Epithelial cell of proximal tubule (primary cell): ENCODE data around the gene PPP2R2B. TPM values are rescaled to one million over a fixed set of nuclear protein-coding genes. Genes with fewer than 3 reads are reported as not detected.
"Not testable (repeated sequence)": the region's sequence is repeated elsewhere in the genome, so short reads cannot be mapped to it uniquely, and the experiment has no call there.

ENCODE experiments used
- DNase-seq: peaks from one replicate; pipeline ENCODE4 v3.0.0-alpha.2; 2011; ENCODE audit warnings: low read depth
- H3K4me3 ChIP-seq: 2 replicates; pipeline ENCODE4 v1.5.1; 2011; ENCODE audit warnings: low read depth, mild to moderate bottlenecking, low read length
- total RNA-seq: library from RNA; depleted of rRNA; stranded (reverse); fragments of >200 nt; gene quantifications from 2 replicates; pipeline ENCODE4 v1.2.3, GENCODE V29; 2015
- TF ChIP-seq, protein P1 (sequence below): conservative IDR thresholded peaks from 2 replicates; pipeline ENCODE4 v1.5.1; 2012; ENCODE audit warnings: low read depth, mild to moderate bottlenecking, low read length

Gene PPP2R2B
- total RNA-seq, 1 donor from 2014 or later = 3.9 TPM

GRCh38 chr5:146562461-146562860 lies 316.1 kb downstream of the PPP2R2B start:
- no peak overlapping the region for H3K4me3 ChIP-seq
- no peak for DNase-seq
- TF ChIP-seq, protein P1, sequence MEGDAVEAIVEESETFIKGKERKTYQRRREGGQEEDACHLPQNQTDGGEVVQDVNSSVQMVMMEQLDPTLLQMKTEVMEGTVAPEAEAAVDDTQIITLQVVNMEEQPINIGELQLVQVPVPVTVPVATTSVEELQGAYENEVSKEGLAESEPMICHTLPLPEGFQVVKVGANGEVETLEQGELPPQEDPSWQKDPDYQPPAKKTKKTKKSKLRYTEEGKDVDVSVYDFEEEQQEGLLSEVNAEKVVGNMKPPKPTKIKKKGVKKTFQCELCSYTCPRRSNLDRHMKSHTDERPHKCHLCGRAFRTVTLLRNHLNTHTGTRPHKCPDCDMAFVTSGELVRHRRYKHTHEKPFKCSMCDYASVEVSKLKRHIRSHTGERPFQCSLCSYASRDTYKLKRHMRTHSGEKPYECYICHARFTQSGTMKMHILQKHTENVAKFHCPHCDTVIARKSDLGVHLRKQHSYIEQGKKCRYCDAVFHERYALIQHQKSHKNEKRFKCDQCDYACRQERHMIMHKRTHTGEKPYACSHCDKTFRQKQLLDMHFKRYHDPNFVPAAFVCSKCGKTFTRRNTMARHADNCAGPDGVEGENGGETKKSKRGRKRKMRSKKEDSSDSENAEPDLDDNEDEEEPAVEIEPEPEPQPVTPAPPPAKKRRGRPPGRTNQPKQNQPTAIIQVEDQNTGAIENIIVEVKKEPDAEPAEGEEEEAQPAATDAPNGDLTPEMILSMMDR = no peak

- TF ChIP-seq, protein P1 = no peak
- no peak for DNase-seq
- H3K4me3 ChIP-seq = no peak overlapping the region
Observed at GRCh38 chr5:146561711-146562110, 316.8 kb downstream of the PPP2R2B start.

GRCh38 chr5:146560205-146560812 lies 318.2 kb downstream of the PPP2R2B start:
- H3K4me3 ChIP-seq = no peak overlapping the region
- TF ChIP-seq, protein P1 = no peak
- DNase-seq = no peak

DNA sequence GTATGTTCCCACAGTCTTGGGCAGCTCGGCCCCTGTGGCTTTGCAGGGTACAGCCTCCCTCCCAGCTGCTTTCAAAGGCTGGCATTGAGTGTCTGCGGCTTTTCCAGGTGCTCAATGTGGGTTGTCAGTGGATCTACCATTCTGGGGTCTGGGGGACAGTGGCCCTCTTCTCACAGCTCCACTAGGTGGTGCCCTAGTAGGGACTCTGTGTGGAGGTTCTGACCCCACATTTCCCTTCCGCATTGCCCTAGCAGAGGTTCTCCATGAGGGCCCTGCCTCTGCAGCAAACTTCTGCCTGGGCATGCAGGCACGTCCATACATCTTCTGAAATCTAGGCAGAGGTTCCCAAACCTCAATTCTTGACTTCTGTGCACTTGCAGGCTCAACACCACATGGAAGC lies 321.7 kb downstream of the PPP2R2B start:
- not testable (repeated sequence) for H3K4me3 ChIP-seq

DNA sequence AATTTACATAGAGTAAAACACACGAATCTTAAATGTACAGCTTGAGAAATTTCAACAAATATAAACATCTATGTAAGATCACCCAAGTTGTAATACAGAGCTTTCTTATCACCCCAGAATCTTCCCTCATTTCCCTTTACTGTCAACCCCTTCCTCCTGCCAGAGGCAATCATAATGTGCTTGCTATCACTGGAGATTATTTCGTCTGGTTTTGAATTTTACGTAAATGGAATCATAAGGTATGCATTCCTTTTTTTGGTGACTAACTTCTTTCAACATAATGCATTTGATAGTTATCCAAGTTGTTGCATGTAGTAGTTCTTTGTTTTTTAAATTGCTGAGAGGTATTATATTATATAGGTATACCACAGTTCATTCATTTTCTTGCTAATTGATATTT lies 325.1 kb downstream of the PPP2R2B start:
- H3K4me3 ChIP-seq = no peak overlapping the region
- DNase-seq = no peak
- TF ChIP-seq, protein P1 = no peak

More for the DNA sequence above, 321.7 kb downstream of the PPP2R2B start:
- not testable (repeated sequence) for DNase-seq
- TF ChIP-seq, protein P1 = peak; percentile 5

DNA sequence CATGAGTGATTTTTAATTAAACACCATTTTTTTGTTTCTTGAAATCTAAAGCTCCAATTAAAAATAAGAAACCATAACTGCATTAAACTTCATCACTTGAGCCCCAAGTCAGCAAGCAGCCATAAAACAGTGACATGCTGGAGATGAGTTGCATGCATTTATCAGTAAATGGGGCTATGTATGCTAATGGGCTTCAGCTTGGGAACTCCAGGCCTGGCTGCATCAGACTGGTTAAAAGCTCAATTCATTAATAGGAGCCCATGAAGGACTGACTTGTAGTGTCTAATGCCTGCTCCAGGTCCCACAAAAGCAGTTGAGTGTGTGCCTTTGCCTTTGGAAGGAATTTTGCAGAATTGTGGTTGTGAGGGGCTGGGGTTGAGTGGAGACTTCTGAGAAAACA lies 328.9 kb downstream of the PPP2R2B start:
- DNase-seq = no peak
- no peak overlapping the region for H3K4me3 ChIP-seq
- TF ChIP-seq, protein P1 = no peak

- no peak for DNase-seq
- TF ChIP-seq, protein P1 = no peak
- no peak overlapping the region for H3K4me3 ChIP-seq
Observed at GRCh38 chr5:146548781-146549449, 329.6 kb downstream of the PPP2R2B start.
